GM12878 (cell line): ENCODE results near the gene CDH4. TPM values are rescaled to one million over a fixed set of nuclear protein-coding genes. Genes with fewer than 3 reads are reported as not detected.

Experiments
- ATAC-seq: fragments of 200-7000 bp; cut with Tn5 transposase; 3 replicates; pipeline ENCODE4 v1.9.1; 2020; ENCODE audit warnings: mild to moderate bottlenecking, moderate library complexity
- BruUV-seq: library from RNA; stranded (reverse); fragments of 400-500 nt; replicated peaks from 2 replicates; lab custom pipeline; 2021; lab: Mats Ljungman, UMichigan
- CTCF ChIA-PET: fragments of 300-600 bp; sonication (Branson Sonifier 250); formaldehyde crosslinking; extraction: SDS; loops from one replicate; lab custom pipeline; 2021; ENCODE audit warnings: inconsistent platforms; lab: Yijun Ruan, JAX
- POLR2A ChIA-PET: fragments of 350-600 bp; formaldehyde crosslinking; extraction: SDS; loops from one replicate; lab custom pipeline; 2021; ENCODE audit warnings: inconsistent platforms; lab: Charles Lee
- RAD21 ChIA-PET: fragments of 300-600 bp; sonication (Branson Sonifier 250); formaldehyde crosslinking; loops from one replicate; lab custom pipeline; 2023; ENCODE audit warnings: antibody characterized with exemption; ENCODE audit not compliant: unreplicated experiment; lab: Charles Lee
- SMC1A ChIA-PET: fragments of 300-600 bp; sonication (Branson Sonifier 250); formaldehyde crosslinking; loops from one replicate; lab custom pipeline; 2023; ENCODE audit not compliant: unreplicated experiment, uncharacterized antibody; lab: Charles Lee
- DNase-seq: peaks from one replicate; pipeline ENCODE4 v3.0.0-alpha.2; 2011; ENCODE audit warnings: low read depth, low spot score
- FAIRE-seq: peaks from 3 replicates; lab custom pipeline; 2011; peaks lifted over from hg19 to GRCh38; lab: Jason Lieb, UNC
- H2AFZ ChIP-seq: 2 replicates; pipeline ENCODE4 v1.6.0; 2011; ENCODE audit warnings: low read depth, low read length, control low read depth; ENCODE audit not compliant: control insufficient read depth
- H3K27ac ChIP-seq: 2 replicates; pipeline ENCODE4 v1.5.1; 2011; ENCODE audit warnings: control low read depth; ENCODE audit not compliant: control insufficient read depth, insufficient read depth
- H3K27me3 ChIP-seq, 2 experiments: replicated peaks in 1 of 2; 2 replicates each; pipeline versions ENCODE4 v1.6.0 to v1.6.1; 2011; ENCODE audit warnings: low read length in 1 of 2; ENCODE audit not compliant: control insufficient read depth in 2 of 2, insufficient read depth in 2 of 2
- H3K36me3 ChIP-seq, 2 experiments: 2 replicates each; pipeline ENCODE4 v1.5.1; 2011; ENCODE audit warnings: low read length in 1 of 2; ENCODE audit not compliant: control insufficient read depth in 2 of 2, insufficient read depth in 2 of 2
- H3K4me1 ChIP-seq: 2 replicates; pipeline ENCODE4 v1.6.1; 2011; ENCODE audit warnings: mild to moderate bottlenecking, low read length, moderate library complexity, mixed read lengths; ENCODE audit not compliant: control insufficient read depth, insufficient read depth
- H3K4me2 ChIP-seq: 2 replicates; pipeline ENCODE4 v1.6.0; 2011; ENCODE audit warnings: control low read depth; ENCODE audit not compliant: control insufficient read depth, insufficient read depth
- H3K4me3 ChIP-seq: fragments of 200-600 bp; sonication (generic); 2 replicates; pipeline ENCODE4 v1.5.1; 2016
- H3K79me2 ChIP-seq: 2 replicates; pipeline ENCODE4 v1.6.0; 2011; ENCODE audit warnings: low read length; ENCODE audit not compliant: control insufficient read depth, insufficient read depth
- H3K9ac ChIP-seq: 2 replicates; pipeline ENCODE4 v1.8.0; 2011; ENCODE audit warnings: low read length, control low read depth, mixed read lengths; ENCODE audit not compliant: control insufficient read depth, insufficient read depth
- H3K9me3 ChIP-seq: replicated peaks from 3 replicates; pipeline ENCODE4 v1.5.1; 2011; ENCODE audit warnings: mild to moderate bottlenecking, low read length; ENCODE audit not compliant: control insufficient read depth, insufficient read depth
- H4K20me1 ChIP-seq: 2 replicates; pipeline ENCODE4 v1.6.0; 2011; ENCODE audit not compliant: control insufficient read depth, insufficient read depth
- BCLAF1 ChIP-seq: fragments of 450-650 bp; IDR thresholded peaks from 2 replicates; pipeline ENCODE4 v1.6.1; 2017; ENCODE audit warnings: antibody characterized with exemption, mild to moderate bottlenecking, moderate library complexity
- CBX5 ChIP-seq: sonication (generic); IDR thresholded peaks from 2 replicates; pipeline ENCODE4 v1.6.1; 2016; ENCODE audit warnings: low read depth, moderate library complexity, mild to moderate bottlenecking, inconsistent platforms
- CHD4 ChIP-seq: fragments of 200-600 bp; sonication (generic); IDR thresholded peaks from 2 replicates; pipeline ENCODE4 v1.6.1; 2016; ENCODE audit warnings: mild to moderate bottlenecking
- CREB1 ChIP-seq: IDR thresholded peaks from 2 replicates; pipeline ENCODE4 v1.6.1; 2012; ENCODE audit warnings: low read depth, mild to moderate bottlenecking, inconsistent platforms
- E2F4 ChIP-seq: IDR thresholded peaks from 2 replicates; pipeline ENCODE4 v1.6.1; 2012; ENCODE audit warnings: low read depth, low read length, improper control_type of control experiment
- E2F8 ChIP-seq: fragments of 450-650 bp; IDR thresholded peaks from 2 replicates; pipeline ENCODE4 v1.6.1; 2018; ENCODE audit warnings: mild to moderate bottlenecking, low read depth, moderate library complexity; ENCODE audit not compliant: partially characterized antibody
- HSF1 ChIP-seq: fragments of 150-350 bp; IDR thresholded peaks from 2 replicates; pipeline ENCODE4 v1.6.1; 2014; ENCODE audit warnings: mild to moderate bottlenecking, low read depth, low read length
- KAT2A ChIP-seq: conservative IDR thresholded peaks from 2 replicates; pipeline ENCODE4 v1.6.1; 2011; ENCODE audit warnings: low read depth, low read length; ENCODE audit not compliant: control insufficient read depth
- MEF2A ChIP-seq: IDR thresholded peaks from 2 replicates; pipeline ENCODE4 v1.6.1; 2011; ENCODE audit warnings: low read depth, mild to moderate bottlenecking, low read length, moderate library complexity; ENCODE audit not compliant: insufficient read depth
- MYB ChIP-seq: fragments of 150-350 bp; IDR thresholded peaks from 2 replicates; pipeline ENCODE4 v1.6.1; 2014; ENCODE audit warnings: mild to moderate bottlenecking, low read depth, low read length, borderline replicate concordance
- NFIC ChIP-seq: IDR thresholded peaks from 2 replicates; pipeline ENCODE4 v1.6.1; 2012; ENCODE audit warnings: low read depth, mild to moderate bottlenecking, inconsistent platforms, low read length, moderate library complexity
- SPI1 ChIP-seq: IDR thresholded peaks from 2 replicates; pipeline ENCODE4 v1.6.1; 2011; ENCODE audit warnings: low read depth, mild to moderate bottlenecking, low read length, moderate library complexity, borderline replicate concordance; ENCODE audit not compliant: insufficient read depth
- ZNF384 ChIP-seq: IDR thresholded peaks from 2 replicates; pipeline ENCODE4 v1.6.1; 2012; ENCODE audit warnings: low read depth, mild to moderate bottlenecking, low read length, improper control_type of control experiment, borderline replicate concordance
- WGBS: methylation state at CpG from one replicate; pipeline ENCODE4 v1.1.6; 2016; ENCODE audit warnings: low lambda C conversion rate; ENCODE audit not compliant: insufficient replicate concordance, insufficient coverage; ENCODE audit errors: missing lambda C conversion rate; 5-methylcytosine and 5-hydroxymethylcytosine counted together
- in situ Hi-C: fragments of 300-500 bp; cut with MboI; formaldehyde crosslinking; loops from 9 replicates; pipeline ENCODE4 v1.14.3; 2018; ENCODE audit warnings: mixed read lengths
- intact Hi-C: fragments of 100-400 bp; cut with micrococcal nuclease; formaldehyde crosslinking; loops from one replicate; pipeline ENCODE4 v1.14.2; 2022; ENCODE audit not compliant: unreplicated experiment
- polyA plus RNA-seq, 11 experiments: library from polyadenylated mRNA; depleted of rRNA in 4 of 11; unstranded in 6 of 11; stranded (reverse) in 5 of 11; fragments of >200 nt; fragmentation: Nextera tagmentation in 4 of 11; fragmentation: Illumina TruSeq in 1 of 11; extraction: Ambion mirVana in 4 of 11; extraction: Trizol in 1 of 11; gene quantifications; 1 replicate in 1 of 11; 2 replicates in 10 of 11; pipeline versions ENCODE4 v1.2.1 to v1.2.3, GENCODE V29; 2011 to 2016; ENCODE audit warnings: inconsistent platforms in 2 of 11, missing spikeins in 2 of 11, low read depth in 1 of 11
- total RNA-seq, 4 experiments: library from RNA; depleted of rRNA in 3 of 4; stranded (reverse); fragments of >200 nt in 3 of 4; fragmentation: Illumina TruSeq in 1 of 4; extraction: Trizol in 1 of 4; gene quantifications; 2 replicates each; pipeline versions ENCODE4 v1.2.1 to v1.2.3, GENCODE V29; 2013 to 2021

Gene CDH4
- total and polyA plus RNA-seq, 10 of the 15 experiments (the other 5 are each of a cell fraction or from before 2014, with no cell fraction given): not detected

- Histone ChIP-seq H3K27me3 (no peaks in the 10 kb centered on the region; a peak in 1 of 4 replicates), H3K9me3 (no peaks in the 10 kb centered on the region; the same call in 2 of the 3 replicates), H4K20me1 (no peaks in the 10 kb centered on the region), H3K36me3 (no peaks in the 10 kb centered on the region), H3K79me2 (no peaks in the 10 kb centered on the region), H3K4me1 (no peaks in the 10 kb centered on the region), H3K27ac (no peak overlapping the region), H3K9ac (no peak overlapping the region), H3K4me2 (no peak overlapping the region), H3K4me3 (no peak overlapping the region), H2AFZ (no peak overlapping the region)
- ChIA-PET POLR2A (no interaction called here), CTCF (no interaction called here), RAD21 (no interaction called here), SMC1A (no interaction called here)
- in situ Hi-C loops (no loop called here), intact Hi-C loops (no loop called here)
- no peak for FAIRE-seq
- no peak for TF ChIP-seq CBX5
- TF ChIP-seq E2F4: no peak
- no peak for TF ChIP-seq HSF1
- TF ChIP-seq SPI1: no peak
- TF ChIP-seq CHD4: no peak
- TF ChIP-seq MEF2A: no peak
- no peak for TF ChIP-seq KAT2A
- TF ChIP-seq ZNF384: no peak
- TF ChIP-seq NFIC: no peak
- TF ChIP-seq BCLAF1: no peak
- TF ChIP-seq MYB: no peak
- TF ChIP-seq E2F8: no peak
- TF ChIP-seq CREB1: no peak
- no peak for DNase-seq
- 52% methylated on average over 25 of the region's 25 CpGs for WGBS
- ATAC-seq: no peak
- no TSS peak for BruUV-seq
Observed at GRCh38 chr20:61875221-61875885, 623.3 kb downstream of the CDH4 start.
